Upper lobe of left lung (tissue), 4 donors: ENCODE measurements around the gene TIMP2.

ENCODE experiments used
- CTCF ChIP-seq, 6 experiments: fragments of 450-650 bp in 4 of 6; fragments of 200-600 bp in 2 of 6; sonication (generic) in 2 of 6; IDR thresholded peaks; one replicate each; pipeline ENCODE4 v1.5.1; 2016 to 2019; ENCODE audit warnings: antibody characterized with exemption in 6 of 6
- EP300 ChIP-seq, 4 donors: sonication (generic); formaldehyde crosslinking; IDR thresholded peaks; one replicate each; pipeline ENCODE4 v1.5.1; 2017; ENCODE audit warnings: antibody characterized with exemption in 4 of 4, control low read depth in 2 of 4
- POLR2A ChIP-seq, 4 donors: fragments of 450-650 bp; IDR thresholded peaks; one replicate each; pipeline ENCODE4 v1.5.1; 2016 to 2017; ENCODE audit warnings: antibody characterized with exemption in 4 of 4, mild to moderate bottlenecking in 2 of 4

GRCh38 chr17:78888941-78889518, 36.2 kb downstream of the TIMP2 start:
- no peak for TF ChIP-seq CTCF (IDR thresholded peaks at IDR 0.05)
- no peak for TF ChIP-seq EP300 (IDR thresholded peaks at IDR 0.05)
- no peak for TF ChIP-seq POLR2A (IDR thresholded peaks at IDR 0.05)
